Common myeloid progenitor, CD34-positive (primary cell): ENCODE measurements around the gene MAGOHB.
"Not testable (repeated sequence)": the region's sequence is repeated elsewhere in the genome, so short reads cannot be mapped to it uniquely, and the experiment has no call there.

ENCODE experiments used
- CTCF ChIA-PET: fragments of 350-600 bp; sonication (Branson Sonifier 250); formaldehyde crosslinking; loops from one replicate; lab custom pipeline; 2021; ENCODE audit warnings: antibody characterized with exemption; lab: Charles Lee
- POLR2A ChIA-PET: fragments of 350-600 bp; sonication (Branson Sonifier 250); formaldehyde crosslinking; loops from one replicate; lab custom pipeline; 2021; ENCODE audit warnings: antibody characterized with exemption; lab: Charles Lee
- DNase-seq, 3 donors: peaks; one replicate each; pipeline versions ENCODE4 v3.0.0 to v3.0.0-alpha.2; 2013
- H3K27ac ChIP-seq, 2 experiments: 1 replicate in 1 of 2; 2 replicates in 1 of 2; pipeline ENCODE4 v1.7.0; 2013; ENCODE audit warnings: inconsistent platforms in 2 of 2, low read length in 2 of 2, mild to moderate bottlenecking in 2 of 2, low read depth in 1 of 2, moderate library complexity in 1 of 2; ENCODE audit not compliant: severe bottlenecking in 2 of 2, insufficient read depth in 1 of 2, poor library complexity in 1 of 2
- H3K27me3 ChIP-seq, 5 experiments: replicated peaks in 2 of 5; 1 replicate in 3 of 5; 2 replicates in 2 of 5; pipeline versions ENCODE4 v1.6.1 to v1.7.0; 2013; ENCODE audit warnings: low read length in 4 of 5, mild to moderate bottlenecking in 2 of 5, moderate library complexity in 2 of 5, inconsistent platforms in 1 of 5; ENCODE audit not compliant: insufficient read depth in 5 of 5, control insufficient read depth in 4 of 5
- H3K36me3 ChIP-seq, 4 experiments: 1 replicate in 2 of 4; 2 replicates in 2 of 4; pipeline versions ENCODE4 v1.6.1 to v1.7.0; 2013; ENCODE audit warnings: low read length in 3 of 4, control low read depth in 1 of 4, mild to moderate bottlenecking in 1 of 4; ENCODE audit not compliant: control insufficient read depth in 4 of 4, insufficient read depth in 4 of 4
- H3K4me1 ChIP-seq, 4 experiments: 1 replicate in 3 of 4; 2 replicates in 1 of 4; pipeline versions ENCODE4 v1.6.1 to v1.7.1; 2013; ENCODE audit warnings: low read length in 3 of 4, mild to moderate bottlenecking in 3 of 4, control low read depth in 1 of 4, inconsistent platforms in 1 of 4, moderate library complexity in 1 of 4; ENCODE audit not compliant: control insufficient read depth in 4 of 4, insufficient read depth in 4 of 4; ENCODE audit errors: control extremely low read depth in 1 of 4
- H3K4me3 ChIP-seq, 7 experiments: 1 replicate in 4 of 7; 2 replicates in 3 of 7; pipeline versions ENCODE4 v1.5.1 to v1.7.0; 2013; ENCODE audit warnings: mild to moderate bottlenecking in 7 of 7, low read length in 6 of 7, moderate library complexity in 6 of 7, inconsistent platforms in 2 of 7, low read depth in 2 of 7, control low read depth in 1 of 7; ENCODE audit not compliant: insufficient read depth in 4 of 7, control insufficient read depth in 1 of 7; ENCODE audit errors: extremely low read depth in 1 of 7
- H3K9me3 ChIP-seq, 5 experiments: 1 replicate in 4 of 5; 2 replicates in 1 of 5; pipeline versions ENCODE4 v1.6.1 to v1.7.1; 2013; ENCODE audit warnings: low read length in 4 of 5, mild to moderate bottlenecking in 2 of 5, inconsistent platforms in 1 of 5, low read depth in 1 of 5, moderate library complexity in 1 of 5; ENCODE audit not compliant: control insufficient read depth in 4 of 5, insufficient read depth in 2 of 5; ENCODE audit errors: control extremely low read depth in 1 of 5
- WGBS: methylation state at CpG from one replicate; pipeline ENCODE4 v1.1.5; 2013; ENCODE audit not compliant: insufficient coverage; 5-methylcytosine and 5-hydroxymethylcytosine counted together

The MAGOHB gene

DNA sequence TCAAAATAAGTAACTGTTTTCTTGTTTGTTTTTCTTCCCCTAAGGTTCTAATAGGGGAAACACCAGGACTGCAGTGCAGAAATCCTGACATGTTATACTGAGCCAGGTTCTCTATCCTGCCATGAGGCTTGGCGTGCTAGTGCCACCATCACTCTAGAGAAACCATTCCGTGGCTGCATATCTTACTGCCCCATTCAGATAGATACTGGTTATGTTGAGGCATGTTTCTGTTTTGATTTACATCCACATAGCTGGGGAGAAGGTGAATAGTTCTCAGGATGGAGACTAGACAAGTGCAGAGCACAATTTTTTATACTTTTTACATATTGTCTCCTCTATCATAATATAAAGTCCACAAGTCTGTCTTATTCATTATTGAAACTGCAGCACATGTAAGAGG lies 11.5 kb downstream of the MAGOHB start:
- Histone ChIP-seq H3K9me3 (no peaks in the 10 kb centered on the region), H3K27ac (no peak overlapping the region), H3K27me3 (no peaks in the 10 kb centered on the region), H3K4me3 (no peak overlapping the region), H3K4me1 (no peaks in the 10 kb centered on the region), H3K36me3 (peaks cover 7 to 15% (median 8%) of the 10 kb centered on the region in 4 experiments)
- WGBS: 100% methylated on average over 2 of the region's 2 CpGs
- POLR2A ChIA-PET: no interaction called here
- CTCF ChIA-PET: no interaction called here
- no peak for DNase-seq

DNA sequence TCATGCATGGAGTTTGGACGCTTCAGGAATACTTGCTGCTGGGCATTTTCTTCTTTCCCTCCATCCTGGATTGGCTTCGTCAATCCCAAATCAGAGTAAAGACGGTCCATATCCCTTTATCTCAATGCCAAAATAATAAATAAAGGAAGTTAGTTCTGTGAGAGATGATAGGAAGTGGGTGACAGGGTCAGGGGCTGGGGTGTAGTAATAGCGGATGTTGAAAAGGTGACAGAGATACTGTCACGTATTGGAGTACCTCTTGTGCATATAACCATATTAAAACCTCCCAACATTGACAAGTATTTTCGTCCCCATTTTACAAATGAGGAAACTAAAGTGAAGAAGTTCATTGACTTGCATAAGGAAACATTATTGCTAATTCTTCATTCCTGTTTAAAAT lies 12.4 kb downstream of the MAGOHB start:
- POLR2A ChIA-PET: no interaction called here
- Histone ChIP-seq H3K36me3 (peaks cover 5 to 13% (median 8%) of the 10 kb centered on the region in 4 experiments), H3K27me3 (no peaks in the 10 kb centered on the region), H3K4me1 (no peaks in the 10 kb centered on the region), H3K27ac (no peak overlapping the region), H3K4me3 (no peak overlapping the region), H3K9me3 (no peaks in the 10 kb centered on the region)
- DNase-seq: no peak
- CTCF ChIA-PET: no interaction called here
- WGBS: 100% methylated on average over 1 of the region's 6 CpGs

DNA sequence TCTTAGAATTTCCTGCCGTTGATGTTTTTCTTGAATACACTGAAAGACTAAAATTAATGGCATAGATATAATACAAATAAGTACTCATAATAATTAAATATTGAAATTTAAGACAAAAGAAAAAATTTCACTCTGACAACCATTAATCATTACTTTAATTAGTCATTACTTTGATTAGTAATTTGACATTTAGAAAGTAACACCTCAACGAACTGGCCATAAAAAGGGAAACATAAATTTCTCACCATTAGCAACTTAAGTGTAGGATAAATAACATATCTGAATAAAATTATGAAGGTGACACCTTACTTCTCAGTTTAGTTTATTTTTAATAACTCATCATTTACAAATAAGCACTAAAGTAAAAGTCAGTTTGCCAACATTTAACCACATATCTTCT lies 17.5 kb downstream of the MAGOHB start:
- DNase-seq: no peak
- Histone ChIP-seq H3K36me3 (peaks cover 0 to 7% (median 4%) of the 10 kb centered on the region in 4 experiments), H3K4me1 (peaks cover 0 to 6% (median 4%) of the 10 kb centered on the region in 4 experiments), H3K27me3 (no peaks in the 10 kb centered on the region), H3K9me3 (no peaks in the 10 kb centered on the region), H3K4me3 (no peak overlapping the region), H3K27ac (no peak overlapping the region)
- POLR2A ChIA-PET: no interaction called here
- no CpG with 5 or more reads among the region's 2 CpGs for WGBS
- CTCF ChIA-PET: no interaction called here

DNA sequence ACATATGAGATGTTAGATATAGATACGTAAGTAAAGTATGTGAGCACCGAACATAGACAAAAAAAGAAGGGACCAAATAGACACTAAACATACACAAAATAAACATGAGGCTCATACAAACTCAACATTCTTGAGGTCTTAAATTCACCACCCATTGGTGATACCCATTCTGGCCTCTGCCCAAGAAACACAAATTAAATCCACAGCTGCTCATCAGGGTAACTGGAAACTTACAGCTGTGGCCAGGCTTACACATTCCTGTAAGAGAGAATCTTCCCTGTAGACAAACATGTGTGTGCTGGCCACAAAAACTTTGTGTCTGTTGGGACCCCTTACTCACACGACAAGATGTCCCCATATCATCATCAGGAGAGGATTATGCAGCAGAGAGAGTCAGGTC lies 22.4 kb downstream of the MAGOHB start:
- no peaks in the 10 kb centered on the region for H3K27me3 ChIP-seq
- 100% methylated on average over 1 of the region's 3 CpGs for WGBS
- POLR2A ChIA-PET: no interaction called here

DNA sequence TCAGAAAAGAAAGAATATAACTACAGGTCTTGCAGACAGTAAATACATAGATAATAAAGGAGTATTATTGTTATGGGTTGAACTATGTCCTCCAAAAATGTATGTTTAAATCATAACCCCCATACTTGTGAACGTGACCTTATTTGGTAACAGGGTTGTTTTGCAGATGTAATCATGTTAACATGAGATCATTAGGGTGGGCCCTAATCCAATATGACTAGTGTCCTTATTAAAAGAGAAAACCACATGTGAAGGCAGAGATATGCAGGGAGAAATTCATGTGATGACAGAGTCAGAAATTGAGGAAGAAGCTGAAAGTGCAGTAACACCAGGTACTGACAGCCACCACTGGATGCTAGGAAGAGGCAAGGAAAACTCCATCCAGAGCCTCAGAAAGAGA lies 29.0 kb downstream of the MAGOHB start:
- no peaks in the 10 kb centered on the region for H3K4me1 ChIP-seq
- WGBS: no CpG with 5 or more reads among the region's 1 CpG
- peaks cover 0 to 6% (median 0%) of the 10 kb centered on the region in 5 experiments for H3K9me3 ChIP-seq
- no peaks in the 10 kb centered on the region for H3K27me3 ChIP-seq
- no peak for DNase-seq
- ChIA-PET POLR2A (no interaction called here), CTCF (interaction anchor here (1.0 kb wide), 1 partner anchor 218 kb away, joined by 3 read pairs; no protein-coding TSS in a partner anchor)
- H3K4me3 ChIP-seq: no peak overlapping the region
- H3K27ac ChIP-seq: no peak overlapping the region
- no peaks in the 10 kb centered on the region for H3K36me3 ChIP-seq

More for the DNA sequence above, 22.4 kb downstream of the MAGOHB start:
- Histone ChIP-seq H3K4me1 (peaks cover 0 to 6% (median 4%) of the 10 kb centered on the region in 4 experiments), H3K9me3 (no peaks in the 10 kb centered on the region), H3K4me3 (no peak overlapping the region), H3K36me3 (peaks cover 0 to 4% (median 2%) of the 10 kb centered on the region in 4 experiments), H3K27ac (no peak overlapping the region)
- no peak for DNase-seq
- CTCF ChIA-PET: no interaction called here

DNA sequence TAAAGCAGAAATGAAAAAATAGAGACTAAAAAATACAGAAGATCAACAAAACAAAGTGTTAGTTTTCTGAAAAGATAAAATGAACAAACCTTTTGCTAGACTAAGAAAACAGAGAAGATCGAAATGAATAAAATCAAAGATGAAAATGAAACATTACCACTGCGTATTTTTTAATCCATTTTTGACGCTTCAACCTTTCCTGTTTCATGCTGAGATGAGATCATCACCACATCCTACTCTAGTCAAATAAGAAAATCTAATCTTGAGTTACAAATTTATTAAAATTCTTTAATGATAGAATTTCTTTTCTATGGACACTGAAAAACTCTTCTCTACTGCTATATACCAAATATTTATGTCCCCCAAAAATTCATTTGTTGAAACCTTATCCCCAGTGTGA lies 30.7 kb downstream of the MAGOHB start:
- POLR2A ChIA-PET: no interaction called here
- no peaks in the 10 kb centered on the region for H3K27me3 ChIP-seq
- no peaks in the 10 kb centered on the region for H3K4me1 ChIP-seq
- H3K4me3 ChIP-seq: no peak overlapping the region
- no peaks in the 10 kb centered on the region for H3K36me3 ChIP-seq
- no peak overlapping the region for H3K27ac ChIP-seq
- CTCF ChIA-PET: no interaction called here
- peaks cover 0 to 6% (median 0%) of the 10 kb centered on the region in 5 experiments for H3K9me3 ChIP-seq
- whole genome bisulfite sequencing: no CpG with 5 or more reads among the region's 3 CpGs
- DNase-seq: no peak

DNA sequence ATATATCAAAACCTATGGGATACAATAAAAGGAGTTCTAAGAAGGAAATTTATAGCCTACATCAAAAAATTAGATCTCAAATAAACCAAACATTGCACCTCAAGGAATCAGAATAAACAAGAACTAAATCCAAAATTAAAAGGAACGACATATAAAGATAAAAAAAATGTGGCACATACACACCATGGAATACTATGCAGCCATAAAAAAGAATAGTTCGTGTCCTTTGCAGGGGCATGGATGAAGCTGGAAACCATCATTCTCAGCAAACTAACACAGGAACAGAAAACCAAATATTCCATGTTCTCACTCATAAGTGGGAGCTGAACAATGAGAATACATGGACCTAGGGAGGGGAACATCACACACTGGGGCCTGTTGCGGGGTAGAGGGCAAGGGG lies 31.3 kb downstream of the MAGOHB start:
- H3K27me3 ChIP-seq, POLR2A ChIA-PET, H3K9me3 ChIP-seq, H3K27ac ChIP-seq, H3K36me3 ChIP-seq, DNase-seq, H3K4me3 ChIP-seq, H3K4me1 ChIP-seq, CTCF ChIA-PET: not testable (repeated sequence)
- 100% methylated on average over 2 of the region's 3 CpGs for WGBS
